ENCODE measurements around the gene PPP1R3F.

- TF ChIP-seq CTCF (IDR thresholded peaks at IDR 0.05) (no peak), POLR2A (IDR thresholded peaks at IDR 0.05) (no peak)
Measured at GRCh38 chrX:49249071-49249470, 20.5 kb upstream of the PPP1R3F start.

All from transverse colon (tissue), 3 donors.